H1 (cell line): ENCODE measurements around the gene TOP1. TPM values are rescaled to one million over a fixed set of nuclear protein-coding genes. Genes with fewer than 3 reads are reported as not detected.

Experiments used
- CTCF ChIA-PET: fragments of 300-600 bp; sonication (Branson Sonifier 250); formaldehyde crosslinking; loops from one replicate; lab custom pipeline; 2021; ENCODE audit not compliant: partially characterized antibody; lab: Charles Lee
- POLR2A ChIA-PET: fragments of 300-600 bp; sonication (Branson Sonifier 250); formaldehyde crosslinking; loops from one replicate; lab custom pipeline; 2021; ENCODE audit warnings: inconsistent platforms; ENCODE audit not compliant: partially characterized antibody; lab: Charles Lee
- DNase-seq, 2 experiments: peaks; one replicate each; pipeline versions ENCODE4 v3.0.0 to v3.0.0-alpha.2; 2010 to 2022; ENCODE audit warnings: low spot score in 2 of 2, low read depth in 1 of 2, mixed read lengths in 1 of 2
- FAIRE-seq: peaks from 2 replicates; lab custom pipeline; 2011; peaks lifted over from hg19 to GRCh38; lab: Jason Lieb, UNC
- H2AFZ ChIP-seq: 2 replicates; pipeline ENCODE4 v1.8.1; 2012; ENCODE audit warnings: low read length, inconsistent platforms
- H2AK5ac ChIP-seq: 2 replicates; pipeline ENCODE4 v1.6.1; 2013; ENCODE audit warnings: low read depth, low read length
- H2BK120ac ChIP-seq: replicated peaks from 2 replicates; pipeline ENCODE3; 2013; ENCODE audit warnings: low read depth, low read length, inconsistent platforms
- H2BK12ac ChIP-seq: 2 replicates; pipeline ENCODE4 v1.6.1; 2013; ENCODE audit warnings: low read depth, low read length
- H2BK15ac ChIP-seq: 2 replicates; pipeline ENCODE4 v1.6.1; 2013; ENCODE audit warnings: low read length
- H2BK20ac ChIP-seq: 2 replicates; pipeline ENCODE4 v1.6.1; 2013; ENCODE audit warnings: low read length
- H2BK5ac ChIP-seq: 2 replicates; pipeline ENCODE4 v1.6.1; 2013; ENCODE audit warnings: low read depth, low read length
- H3K14ac ChIP-seq: 2 replicates; pipeline ENCODE4 v1.6.1; 2013; ENCODE audit warnings: inconsistent platforms; ENCODE audit not compliant: insufficient read length
- H3K18ac ChIP-seq: 2 replicates; pipeline ENCODE4 v1.6.1; 2013; ENCODE audit warnings: low read length; ENCODE audit errors: extremely low read depth
- H3K23ac ChIP-seq: 2 replicates; pipeline ENCODE4 v1.6.1; 2013; ENCODE audit warnings: inconsistent platforms; ENCODE audit not compliant: insufficient read length
- H3K23me2 ChIP-seq: 2 replicates; pipeline ENCODE4 v1.6.1; 2013; ENCODE audit warnings: low read depth, low read length
- H3K27ac ChIP-seq: 2 replicates; pipeline ENCODE4 v1.6.1; 2011; ENCODE audit warnings: low read depth, low read length, inconsistent platforms
- H3K27me3 ChIP-seq, 4 experiments: replicated peaks in 1 of 4; 1 replicate in 1 of 4; 2 replicates in 3 of 4; pipeline versions ENCODE4 v1.6.1 to v1.8.1; 2011 to 2013; ENCODE audit warnings: low read length in 3 of 4, mild to moderate bottlenecking in 3 of 4, inconsistent platforms in 2 of 4, mixed read lengths in 2 of 4, moderate library complexity in 1 of 4; ENCODE audit not compliant: control insufficient read depth in 3 of 4, insufficient read depth in 3 of 4; ENCODE audit errors: extremely low read depth in 1 of 4
- H3K36me3 ChIP-seq, 4 experiments: 2 replicates each; pipeline versions ENCODE4 v1.6.1 to v1.8.1; 2011 to 2013; ENCODE audit warnings: mild to moderate bottlenecking in 4 of 4, low read length in 3 of 4, moderate library complexity in 2 of 4, control low read depth in 1 of 4, inconsistent platforms in 1 of 4; ENCODE audit not compliant: insufficient read depth in 4 of 4, control insufficient read depth in 2 of 4
- H3K4ac ChIP-seq: replicated peaks from 2 replicates; pipeline ENCODE3; 2013; ENCODE audit warnings: low read length, low read depth, mixed read lengths, inconsistent platforms; ENCODE audit not compliant: insufficient read length
- H3K4me1 ChIP-seq, 4 experiments: replicated peaks in 1 of 4; 1 replicate in 1 of 4; 2 replicates in 3 of 4; pipeline versions ENCODE4 v1.6.1 to v1.8.1; 2011 to 2013; ENCODE audit warnings: low read length in 3 of 4, inconsistent platforms in 2 of 4, mixed read lengths in 1 of 4; ENCODE audit not compliant: insufficient read depth in 4 of 4, control insufficient read depth in 3 of 4
- H3K4me2 ChIP-seq, 2 experiments: 2 replicates each; pipeline versions ENCODE4 v1.6.1 to v1.8.1; 2011 to 2013; ENCODE audit warnings: low read depth in 2 of 2, low read length in 2 of 2, control low read depth in 1 of 2, inconsistent platforms in 1 of 2, mild to moderate bottlenecking in 1 of 2; ENCODE audit not compliant: insufficient read depth in 1 of 2
- H3K4me3 ChIP-seq, 4 experiments: fragments of 200-600, 300-600 bp in 1 of 4; sonication (generic), shearing (Covaris generic), sonication (Bioruptor Twin) in 1 of 4; 2 replicates each; pipeline versions ENCODE4 v1.5.1 to v1.8.1; 2011 to 2016; ENCODE audit warnings: low read length in 4 of 4, low read depth in 3 of 4, control low read depth in 2 of 4, inconsistent platforms in 2 of 4, mild to moderate bottlenecking in 2 of 4, mixed read lengths in 1 of 4, moderate library complexity in 1 of 4; ENCODE audit not compliant: insufficient read depth in 2 of 4; ENCODE audit errors: extremely low read depth in 1 of 4
- H3K56ac ChIP-seq: replicated peaks from 2 replicates; pipeline ENCODE3; 2013; ENCODE audit warnings: low read depth, mild to moderate bottlenecking, mixed read lengths, low read length, inconsistent platforms; ENCODE audit not compliant: insufficient read length
- H3K79me1 ChIP-seq: 2 replicates; pipeline ENCODE4 v1.6.1; 2013; ENCODE audit warnings: low read depth, low read length, control low read depth
- H3K79me2 ChIP-seq, 2 experiments: 2 replicates each; pipeline versions ENCODE4 v1.6.1 to v1.8.1; 2012 to 2013; ENCODE audit warnings: low read length in 2 of 2, mild to moderate bottlenecking in 2 of 2, inconsistent platforms in 1 of 2; ENCODE audit not compliant: insufficient read depth in 2 of 2, control insufficient read depth in 1 of 2
- H3K9ac ChIP-seq, 4 experiments: replicated peaks in 1 of 4; 1 replicate in 1 of 4; 2 replicates in 3 of 4; pipeline versions ENCODE4 v1.6.1 to v1.8.1; 2011 to 2013; ENCODE audit warnings: low read depth in 3 of 4, low read length in 3 of 4, control low read depth in 2 of 4, mild to moderate bottlenecking in 2 of 4, moderate library complexity in 2 of 4, inconsistent platforms in 1 of 4; ENCODE audit errors: extremely low read depth in 1 of 4
- H3K9me3 ChIP-seq, 2 experiments: 2 replicates each; pipeline versions ENCODE4 v1.6.1 to v1.8.1; 2012 to 2013; ENCODE audit warnings: mild to moderate bottlenecking in 2 of 2, moderate library complexity in 2 of 2, control low read depth in 1 of 2, inconsistent platforms in 1 of 2, low read depth in 1 of 2, low read length in 1 of 2, mixed read lengths in 1 of 2; ENCODE audit not compliant: insufficient read depth in 2 of 2
- H4K20me1 ChIP-seq, 2 experiments: replicated peaks in 1 of 2; 2 replicates each; pipeline versions ENCODE3 to v1.8.1; 2011 to 2013; ENCODE audit warnings: inconsistent platforms in 2 of 2, low read length in 2 of 2, mild to moderate bottlenecking in 1 of 2; ENCODE audit not compliant: insufficient read depth in 2 of 2, control insufficient read depth in 1 of 2
- H4K5ac ChIP-seq: 2 replicates; pipeline ENCODE4 v1.6.1; 2013; ENCODE audit warnings: low read length, low read depth, mixed read lengths, inconsistent platforms; ENCODE audit not compliant: insufficient read length
- H4K8ac ChIP-seq: 2 replicates; pipeline ENCODE4 v1.8.0; 2013; ENCODE audit warnings: mild to moderate bottlenecking, moderate library complexity, low read length, inconsistent platforms; ENCODE audit not compliant: insufficient read depth; ENCODE audit errors: extremely low read depth
- H4K91ac ChIP-seq: replicated peaks from 2 replicates; pipeline ENCODE3; 2013; ENCODE audit warnings: low read length, mixed read lengths, inconsistent platforms; ENCODE audit not compliant: insufficient read length
- BRCA1 ChIP-seq: IDR thresholded peaks from 2 replicates; pipeline ENCODE4 v1.6.1; 2012; ENCODE audit warnings: low read depth, low read length, improper control_type of control experiment
- CHD2 ChIP-seq: IDR thresholded peaks from 2 replicates; pipeline ENCODE4 v1.6.1; 2012; ENCODE audit warnings: low read length, improper control_type of control experiment
- FOSL1 ChIP-seq: IDR thresholded peaks from 2 replicates; pipeline ENCODE4 v1.6.1; 2011; ENCODE audit warnings: mild to moderate bottlenecking, low read depth, low read length, moderate library complexity; ENCODE audit not compliant: insufficient read depth
- GTF2F1 ChIP-seq: IDR thresholded peaks from 2 replicates; pipeline ENCODE4 v1.6.1; 2012; ENCODE audit warnings: low read depth, low read length, improper control_type of control experiment, borderline replicate concordance
- HDAC6 ChIP-seq: IDR thresholded peaks from one replicate; pipeline ENCODE4 v1.7.1; 2012; ENCODE audit warnings: low read depth, mild to moderate bottlenecking, inconsistent platforms, low read length, moderate library complexity
- KDM4A ChIP-seq: IDR thresholded peaks from one replicate; pipeline ENCODE4 v1.7.1; 2012; ENCODE audit warnings: low read depth, mild to moderate bottlenecking, moderate library complexity, low read length, inconsistent platforms; ENCODE audit not compliant: severe bottlenecking
- SIX5 ChIP-seq: IDR thresholded peaks from 2 replicates; pipeline ENCODE4 v1.6.1; 2011; ENCODE audit warnings: mild to moderate bottlenecking, low read depth, low read length
- ZNF274 ChIP-seq: IDR thresholded peaks from 2 replicates; pipeline ENCODE4 v1.7.0; 2012; ENCODE audit warnings: low read length, borderline replicate concordance; ENCODE audit errors: extremely low read depth
- WGBS, 2 experiments: shearing (Covaris generic) in 1 of 2; methylation state at CpG; one replicate each; pipeline versions ENCODE4 v1.1.6 to v1.1.7; 2013 to 2015; ENCODE audit warnings: low lambda C conversion rate in 2 of 2, mixed read lengths in 2 of 2, inconsistent platforms in 1 of 2, low coverage in 1 of 2, missing lambda C conversion rate in 1 of 2; ENCODE audit not compliant: insufficient replicate concordance in 2 of 2, insufficient coverage in 1 of 2, insufficient read length in 1 of 2; ENCODE audit errors: extremely low coverage in 1 of 2, missing lambda C conversion rate in 1 of 2; 5-methylcytosine and 5-hydroxymethylcytosine counted together
- polyA plus RNA-seq, 7 experiments: library from polyadenylated mRNA; depleted of rRNA in 3 of 7; stranded (reverse) in 5 of 7; unstranded in 2 of 7; fragments of >200 nt in 5 of 7; fragments of 200-250 nt in 2 of 7; gene quantifications; 1 replicate in 5 of 7; 2 replicates in 1 of 7; 4 replicates in 1 of 7; pipeline versions ENCODE4 v1.2.1 to v1.2.3, GENCODE V29; 2011 to 2013; ENCODE audit warnings: missing spikeins in 2 of 7, mixed read lengths in 2 of 7
- total RNA-seq: library from RNA; stranded (reverse); fragmentation: NEBNext Ultra II Directional; extraction: Animal tissue kit (Norgen Biotek cat#: 25700); gene quantifications from 2 replicates; pipeline ENCODE4 v1.2.1, GENCODE V29; 2021
- TF ChIP-seq, protein P1 (sequence below): IDR thresholded peaks from 2 replicates; pipeline ENCODE4 v1.6.1; 2012; ENCODE audit warnings: low read length, inconsistent platforms
- TF ChIP-seq, protein P2 (sequence below): IDR thresholded peaks from 2 replicates; pipeline ENCODE4 v1.6.1; 2012; ENCODE audit warnings: inconsistent platforms
- TF ChIP-seq, protein P3 (sequence below): IDR thresholded peaks from 2 replicates; pipeline ENCODE4 v1.6.1; 2012; ENCODE audit warnings: inconsistent platforms

Gene TOP1
- total and polyA plus RNA-seq, 2 of the 8 experiments (the other 6 are each of a cell fraction or from before 2014, with no cell fraction given) = 7.4 to 108 TPM

DNA sequence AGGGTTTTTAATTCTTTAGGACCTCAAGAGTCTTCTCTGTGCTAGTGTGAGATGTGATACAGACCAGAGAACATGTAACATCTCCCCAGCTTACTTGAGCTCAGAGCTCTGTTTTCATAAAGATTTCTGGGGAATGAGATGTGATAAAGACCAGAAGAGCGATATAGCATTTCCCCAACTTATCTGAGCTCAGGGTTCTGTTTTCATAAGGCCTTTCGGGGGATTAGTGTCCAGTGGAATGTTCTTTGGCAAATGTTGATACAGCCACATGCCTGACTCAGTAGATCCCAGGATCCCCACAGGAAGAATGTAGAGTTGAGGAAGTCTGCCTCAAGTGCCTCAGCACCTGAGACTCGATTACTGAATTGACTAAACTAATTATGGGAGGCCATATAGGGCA lies 18.7 kb upstream of the TOP1 start:
- Histone ChIP-seq H2BK20ac (no peak overlapping the region), H3K36me3 (no peaks in the 10 kb centered on the region), H3K4me3 (no peak overlapping the region), H4K20me1 (no peaks in the 10 kb centered on the region), H3K56ac (no peak overlapping the region), H3K9me3 (no peaks in the 10 kb centered on the region), H3K9ac (no peak overlapping the region), H4K91ac (no peak overlapping the region), H3K79me1 (no peaks in the 10 kb centered on the region), H3K23me2 (peaks cover 4% of the 10 kb centered on the region; the same call in 1 of the 2 replicates), H2AFZ (no peak overlapping the region), H3K79me2 (no peaks in the 10 kb centered on the region), H2BK15ac (no peak overlapping the region), H4K8ac (no peak overlapping the region), H3K27me3 (no peaks in the 10 kb centered on the region), H2AK5ac (no peak overlapping the region), H3K4ac (peak overlapping the region; percentile 73), H3K4me1 (peaks cover 0 to 8% (median 3%) of the 10 kb centered on the region in 4 experiments; a peak in 2 of 7 replicates), H4K5ac (no peak overlapping the region), H2BK12ac (no peak overlapping the region), H3K23ac (no peak overlapping the region), H2BK5ac (no peak overlapping the region), H3K4me2 (no peak overlapping the region), H3K18ac (no peak overlapping the region), H2BK120ac (peak overlapping the region; percentile 67), H3K14ac (no peak overlapping the region), H3K27ac (no peak overlapping the region)
- 74% methylated on average over 3 of the region's 3 CpGs; no CpG with 5 or more reads in 1 of the 2 experiments for WGBS, 2 experiments
- no peak for FAIRE-seq
- ChIA-PET CTCF (interaction anchor here (7.1 kb wide), 1 partner anchor 18 kb away, joined by 38 read pairs; no protein-coding TSS in a partner anchor), POLR2A (interaction anchor here (0.7 kb wide), 1 partner anchor 19 kb away, joined by 3 read pairs; no protein-coding TSS in a partner anchor)
- DNase-seq = no peak
- TF ChIP-seq SIX5 = no peak
- TF ChIP-seq ZNF274 = no peak
- no peak for TF ChIP-seq GTF2F1
- TF ChIP-seq, protein P1, sequence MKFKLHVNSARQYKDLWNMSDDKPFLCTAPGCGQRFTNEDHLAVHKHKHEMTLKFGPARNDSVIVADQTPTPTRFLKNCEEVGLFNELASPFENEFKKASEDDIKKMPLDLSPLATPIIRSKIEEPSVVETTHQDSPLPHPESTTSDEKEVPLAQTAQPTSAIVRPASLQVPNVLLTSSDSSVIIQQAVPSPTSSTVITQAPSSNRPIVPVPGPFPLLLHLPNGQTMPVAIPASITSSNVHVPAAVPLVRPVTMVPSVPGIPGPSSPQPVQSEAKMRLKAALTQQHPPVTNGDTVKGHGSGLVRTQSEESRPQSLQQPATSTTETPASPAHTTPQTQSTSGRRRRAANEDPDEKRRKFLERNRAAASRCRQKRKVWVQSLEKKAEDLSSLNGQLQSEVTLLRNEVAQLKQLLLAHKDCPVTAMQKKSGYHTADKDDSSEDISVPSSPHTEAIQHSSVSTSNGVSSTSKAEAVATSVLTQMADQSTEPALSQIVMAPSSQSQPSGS = no peak
- no peak for TF ChIP-seq FOSL1
- TF ChIP-seq, protein P2, sequence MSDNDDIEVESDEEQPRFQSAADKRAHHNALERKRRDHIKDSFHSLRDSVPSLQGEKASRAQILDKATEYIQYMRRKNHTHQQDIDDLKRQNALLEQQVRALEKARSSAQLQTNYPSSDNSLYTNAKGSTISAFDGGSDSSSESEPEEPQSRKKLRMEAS = no peak
- TF ChIP-seq KDM4A = no peak
- TF ChIP-seq, protein P3, sequence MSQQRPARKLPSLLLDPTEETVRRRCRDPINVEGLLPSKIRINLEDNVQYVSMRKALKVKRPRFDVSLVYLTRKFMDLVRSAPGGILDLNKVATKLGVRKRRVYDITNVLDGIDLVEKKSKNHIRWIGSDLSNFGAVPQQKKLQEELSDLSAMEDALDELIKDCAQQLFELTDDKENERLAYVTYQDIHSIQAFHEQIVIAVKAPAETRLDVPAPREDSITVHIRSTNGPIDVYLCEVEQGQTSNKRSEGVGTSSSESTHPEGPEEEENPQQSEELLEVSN = no peak
- no peak for TF ChIP-seq BRCA1
- no peak for TF ChIP-seq HDAC6
- no peak for TF ChIP-seq CHD2
